ENCODE results near the gene CTNNA2.

The CTNNA2 gene

DNA sequence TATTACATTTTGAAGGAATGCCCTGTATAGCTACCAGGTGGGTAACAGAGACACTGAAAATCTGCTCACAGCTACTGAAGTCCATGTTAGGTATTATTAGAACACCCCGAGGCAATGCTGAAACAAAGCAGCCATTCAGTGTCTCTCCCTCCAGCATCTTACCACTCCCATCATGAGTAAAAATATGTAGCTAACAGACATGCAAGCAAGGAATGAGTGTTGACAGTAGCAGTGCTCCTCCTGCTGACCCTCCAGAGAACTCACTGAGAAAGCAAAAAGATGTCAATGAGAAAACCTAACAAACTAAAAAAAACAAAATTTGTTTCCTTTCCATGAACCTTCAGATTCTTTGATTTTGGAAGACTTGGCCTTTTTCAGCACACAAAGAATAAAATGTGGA, 397.8 kb downstream of the CTNNA2 start:
- Histone ChIP-seq H4K8ac (ENCODE audit: low read depth, low read length) (no peak overlapping the region), H3K79me2 (ENCODE audit: control insufficient read depth, insufficient read depth, low read length, poor library complexity) (no peaks in the 10 kb centered on the region), H3K4ac (ENCODE audit: low read depth, low read length) (no peak overlapping the region), H3K36me3 (ENCODE audit: control insufficient read depth in 1 of 2, insufficient read depth in 2 of 2, low read length in 2 of 2) (no peaks in the 10 kb centered on the region), H3K14ac (ENCODE audit: low read length) (no peak overlapping the region), H3K4me3 (ENCODE audit: low read depth, low read length) (no peak overlapping the region), H2AFZ (ENCODE audit: insufficient read depth, low read length, poor library complexity) (no peak overlapping the region), H2BK12ac (ENCODE audit: low read length) (no peak overlapping the region), H3K9me3 (ENCODE audit: insufficient read depth, low read depth, low read length) (no peaks in the 10 kb centered on the region), H3K23ac (ENCODE audit: low read length) (no peak overlapping the region), H2BK120ac (ENCODE audit: insufficient read depth, low read length, poor library complexity) (no peak overlapping the region), H3K27me3 (ENCODE audit: insufficient read depth, low read length) (no peaks in the 10 kb centered on the region), H3K4me1 (ENCODE audit: control insufficient read depth in 1 of 2, insufficient read depth in 2 of 2, low read length in 2 of 2) (no peaks in the 10 kb centered on the region), H3K4me2 (ENCODE audit: low read length) (no peak overlapping the region), H3K18ac (ENCODE audit: low read length) (no peak overlapping the region), H4K12ac (ENCODE audit: low read depth, low read length) (no peak overlapping the region), H4K91ac (ENCODE audit: low read depth, low read length) (no peak overlapping the region), H2AK5ac (ENCODE audit: low read length) (no peak overlapping the region), H2BK5ac (ENCODE audit: low read depth, low read length, poor library complexity) (no peak overlapping the region), H3K9ac (ENCODE audit: low read length) (no peak overlapping the region), H3K27ac (ENCODE audit: low read depth, low read length) (no peak overlapping the region), H3K79me1 (ENCODE audit: low read length) (no peaks in the 10 kb centered on the region)
- no peak for DNase-seq
- WGBS (ENCODE audit: extremely low coverage, insufficient coverage, insufficient read length) = no CpG with 5 or more reads among the region's 1 CpG

DNA sequence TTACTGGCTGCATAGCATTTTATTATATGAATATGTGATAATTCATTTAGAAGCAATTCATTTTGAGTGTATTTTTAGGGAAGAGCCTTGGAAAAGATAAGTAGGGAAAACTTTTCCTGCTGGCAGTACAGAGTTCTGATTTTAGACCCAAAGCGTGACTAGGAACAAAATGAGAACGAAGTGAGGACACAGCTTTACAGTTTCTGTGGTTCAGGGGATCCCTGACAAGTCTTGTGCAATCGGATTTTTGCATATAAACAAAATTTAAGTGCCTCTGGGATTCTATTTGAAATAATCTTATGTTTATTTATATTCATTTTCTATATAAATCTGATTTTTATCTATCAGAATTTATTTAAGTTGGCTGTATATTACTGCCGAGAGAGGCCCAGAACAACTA, 402.6 kb downstream of the CTNNA2 start:
- no peak for DNase-seq
- no peaks in the 10 kb centered on the region for H3K4me1 ChIP-seq (ENCODE audit: control insufficient read depth in 1 of 2, insufficient read depth in 2 of 2, low read length in 2 of 2)
- H3K4me3 ChIP-seq (ENCODE audit: low read depth, low read length) = no peak overlapping the region
- no CpG with 5 or more reads among the region's 4 CpGs for WGBS (ENCODE audit: extremely low coverage, insufficient coverage, insufficient read length)
- no peak overlapping the region for H4K8ac ChIP-seq (ENCODE audit: low read depth, low read length)
- H2BK120ac ChIP-seq (ENCODE audit: insufficient read depth, low read length, poor library complexity) = no peak overlapping the region
- H3K4me2 ChIP-seq (ENCODE audit: low read length) = no peak overlapping the region
- no peak overlapping the region for H3K9ac ChIP-seq (ENCODE audit: low read length)
- H3K36me3 ChIP-seq (ENCODE audit: control insufficient read depth in 1 of 2, insufficient read depth in 2 of 2, low read length in 2 of 2) = no peaks in the 10 kb centered on the region
- H2AFZ ChIP-seq (ENCODE audit: insufficient read depth, low read length, poor library complexity) = no peak overlapping the region
- no peak overlapping the region for H2AK5ac ChIP-seq (ENCODE audit: low read length)
- H2BK5ac ChIP-seq (ENCODE audit: low read depth, low read length, poor library complexity) = no peak overlapping the region
- H3K79me1 ChIP-seq (ENCODE audit: low read length) = no peaks in the 10 kb centered on the region
- no peak overlapping the region for H3K27ac ChIP-seq (ENCODE audit: low read depth, low read length)
- no peaks in the 10 kb centered on the region for H3K9me3 ChIP-seq (ENCODE audit: insufficient read depth, low read depth, low read length)
- H3K4ac ChIP-seq (ENCODE audit: low read depth, low read length) = no peak overlapping the region
- no peak overlapping the region for H3K14ac ChIP-seq (ENCODE audit: low read length)
- no peaks in the 10 kb centered on the region for H3K79me2 ChIP-seq (ENCODE audit: control insufficient read depth, insufficient read depth, low read length, poor library complexity)
- no peaks in the 10 kb centered on the region for H3K27me3 ChIP-seq (ENCODE audit: insufficient read depth, low read length)
- H2BK12ac ChIP-seq (ENCODE audit: low read length) = no peak overlapping the region
- no peak overlapping the region for H3K18ac ChIP-seq (ENCODE audit: low read length)
- H4K12ac ChIP-seq (ENCODE audit: low read depth, low read length) = no peak overlapping the region
- no peak overlapping the region for H3K23ac ChIP-seq (ENCODE audit: low read length)
- no peak overlapping the region for H4K91ac ChIP-seq (ENCODE audit: low read depth, low read length)

DNA sequence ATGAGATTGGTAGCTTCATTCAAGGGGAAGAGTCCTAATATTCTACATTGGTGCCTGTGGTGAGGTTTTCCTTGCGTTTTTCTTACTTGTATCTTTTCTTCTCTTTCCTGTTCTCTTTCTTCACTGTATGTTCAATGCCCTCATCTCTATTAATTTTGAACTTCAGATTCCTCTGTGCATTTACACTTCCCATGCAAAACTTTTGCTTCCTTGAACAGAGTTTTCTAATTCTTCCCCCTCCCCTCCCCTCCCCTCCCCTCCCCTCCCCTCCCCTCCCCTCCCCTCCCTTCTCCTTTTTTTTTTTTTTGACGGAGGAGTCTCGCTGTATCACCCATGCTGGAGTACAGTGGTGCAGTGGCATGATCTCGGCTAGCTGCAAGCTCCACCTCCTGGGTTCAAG, 403.4 kb downstream of the CTNNA2 start:
- Histone ChIP-seq H2AK5ac (ENCODE audit: low read length) (no peak overlapping the region), H3K14ac (ENCODE audit: low read length) (no peak overlapping the region)
- no peak for DNase-seq

DNA sequence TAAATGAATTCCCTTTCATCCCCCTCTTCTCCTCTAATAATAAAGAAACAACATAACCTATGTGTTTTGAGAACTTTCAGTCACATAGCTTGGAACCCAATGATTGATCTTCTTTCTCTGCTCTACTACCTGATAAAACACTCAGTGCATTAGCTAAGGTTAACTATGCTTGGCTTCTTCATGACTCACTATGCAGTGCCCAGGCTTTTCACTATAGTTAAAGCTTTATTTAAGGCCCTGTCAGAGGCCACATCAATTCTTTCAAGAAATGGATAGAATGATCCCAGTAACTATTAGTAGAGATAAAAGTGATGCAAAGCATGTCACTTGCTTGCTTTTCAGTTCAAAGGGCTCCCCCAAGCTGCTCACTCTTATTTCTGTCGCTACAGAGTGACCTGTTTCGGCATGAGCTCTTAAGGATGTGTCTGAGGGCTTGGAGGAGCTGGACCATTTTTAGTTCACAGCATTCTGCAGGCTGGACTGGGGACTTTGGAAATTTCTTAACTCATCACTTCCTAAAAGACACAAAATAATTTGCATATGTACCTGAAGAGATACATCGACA, 407.7 kb downstream of the CTNNA2 start:
- Histone ChIP-seq H3K79me1 (ENCODE audit: low read length) (no peaks in the 10 kb centered on the region), H3K23ac (ENCODE audit: low read length) (no peak overlapping the region), H3K27ac (ENCODE audit: low read depth, low read length) (no peak overlapping the region), H3K4me3 (ENCODE audit: low read depth, low read length) (no peak overlapping the region), H3K4me2 (ENCODE audit: low read length) (no peak overlapping the region), H2AFZ (ENCODE audit: insufficient read depth, low read length, poor library complexity) (no peak overlapping the region), H3K79me2 (ENCODE audit: control insufficient read depth, insufficient read depth, low read length, poor library complexity) (no peaks in the 10 kb centered on the region), H3K9me3 (ENCODE audit: insufficient read depth, low read depth, low read length) (no peaks in the 10 kb centered on the region), H4K12ac (ENCODE audit: low read depth, low read length) (no peak overlapping the region), H2AK5ac (ENCODE audit: low read length) (no peak overlapping the region), H4K8ac (ENCODE audit: low read depth, low read length) (no peak overlapping the region), H2BK12ac (ENCODE audit: low read length) (no peak overlapping the region), H3K9ac (ENCODE audit: low read length) (no peak overlapping the region), H3K14ac (ENCODE audit: low read length) (no peak overlapping the region), H4K91ac (ENCODE audit: low read depth, low read length) (no peak overlapping the region), H2BK5ac (ENCODE audit: low read depth, low read length, poor library complexity) (no peak overlapping the region), H3K27me3 (ENCODE audit: insufficient read depth, low read length) (no peaks in the 10 kb centered on the region), H3K4me1 (ENCODE audit: control insufficient read depth in 1 of 2, insufficient read depth in 2 of 2, low read length in 2 of 2) (no peaks in the 10 kb centered on the region), H3K4ac (ENCODE audit: low read depth, low read length) (no peak overlapping the region), H3K36me3 (ENCODE audit: control insufficient read depth in 1 of 2, insufficient read depth in 2 of 2, low read length in 2 of 2) (no peaks in the 10 kb centered on the region), H3K18ac (ENCODE audit: low read length) (no peak overlapping the region), H2BK120ac (ENCODE audit: insufficient read depth, low read length, poor library complexity) (no peak overlapping the region)
- no CpG with 5 or more reads among the region's 3 CpGs for WGBS (ENCODE audit: extremely low coverage, insufficient coverage, insufficient read length)
- DNase-seq = no peak

More for the DNA sequence above, 403.4 kb downstream of the CTNNA2 start:
- no peaks in the 10 kb centered on the region for H3K27me3 ChIP-seq (ENCODE audit: insufficient read depth, low read length)
- no peak overlapping the region for H4K12ac ChIP-seq (ENCODE audit: low read depth, low read length)
- H2AFZ ChIP-seq (ENCODE audit: insufficient read depth, low read length, poor library complexity) = no peak overlapping the region
- no peak overlapping the region for H2BK120ac ChIP-seq (ENCODE audit: insufficient read depth, low read length, poor library complexity)
- no peaks in the 10 kb centered on the region for H3K79me1 ChIP-seq (ENCODE audit: low read length)
- H3K4me2 ChIP-seq (ENCODE audit: low read length) = no peak overlapping the region
- no peak overlapping the region for H4K91ac ChIP-seq (ENCODE audit: low read depth, low read length)
- H3K9me3 ChIP-seq (ENCODE audit: insufficient read depth, low read depth, low read length) = no peaks in the 10 kb centered on the region
- no peak overlapping the region for H3K9ac ChIP-seq (ENCODE audit: low read length)
- H2BK12ac ChIP-seq (ENCODE audit: low read length) = no peak overlapping the region
- H3K23ac ChIP-seq (ENCODE audit: low read length) = no peak overlapping the region
- no peaks in the 10 kb centered on the region for H3K4me1 ChIP-seq (ENCODE audit: control insufficient read depth in 1 of 2, insufficient read depth in 2 of 2, low read length in 2 of 2)
- H3K36me3 ChIP-seq (ENCODE audit: control insufficient read depth in 1 of 2, insufficient read depth in 2 of 2, low read length in 2 of 2) = no peaks in the 10 kb centered on the region
- H2BK5ac ChIP-seq (ENCODE audit: low read depth, low read length, poor library complexity) = no peak overlapping the region
- no peaks in the 10 kb centered on the region for H3K79me2 ChIP-seq (ENCODE audit: control insufficient read depth, insufficient read depth, low read length, poor library complexity)
- H3K4ac ChIP-seq (ENCODE audit: low read depth, low read length) = no peak overlapping the region
- H3K18ac ChIP-seq (ENCODE audit: low read length) = no peak overlapping the region
- no CpG with 5 or more reads among the region's 4 CpGs for WGBS (ENCODE audit: extremely low coverage, insufficient coverage, insufficient read length)
- no peak overlapping the region for H3K27ac ChIP-seq (ENCODE audit: low read depth, low read length)
- no peak overlapping the region for H3K4me3 ChIP-seq (ENCODE audit: low read depth, low read length)
- no peak overlapping the region for H4K8ac ChIP-seq (ENCODE audit: low read depth, low read length)
